SK-N-SH (cell line): ENCODE results near the gene TPM4. TPM values are rescaled to one million over a fixed set of nuclear protein-coding genes. Genes with fewer than 3 reads are reported as not detected.

Experiments used
- CTCF ChIA-PET: fragments of 300-600, 350-600 bp; formaldehyde crosslinking; extraction: SDS; loops from one replicate; lab custom pipeline; 2021; lab: Yijun Ruan, JAX
- POLR2A ChIA-PET: fragments of 350-600 bp; sonication (Branson Sonifier 250); formaldehyde crosslinking; extraction: SDS; loops from one replicate; lab custom pipeline; 2020; ENCODE audit warnings: antibody characterized with exemption, inconsistent platforms; lab: Yijun Ruan, JAX
- DNase-seq: peaks from one replicate; pipeline ENCODE4 v3.0.0; 2012
- H2AFZ ChIP-seq: fragments of 200-600 bp; sonication (generic); 2 replicates; pipeline ENCODE4 v1.8.1; 2016; ENCODE audit warnings: antibody characterized with exemption, mild to moderate bottlenecking, low read depth
- H3F3A ChIP-seq: fragments of 200-600 bp; sonication (generic); replicated peaks from 2 replicates; pipeline ENCODE3; 2016; ENCODE audit warnings: antibody characterized with exemption, mild to moderate bottlenecking; ENCODE audit not compliant: insufficient read depth
- H3K27ac ChIP-seq, 2 experiments: fragments of 200-500 bp in 1 of 2; fragments of 200-600 bp in 1 of 2; sonication (Bioruptor generic) in 1 of 2; sonication (generic), shearing (Covaris generic) in 1 of 2; 2 replicates each; pipeline versions ENCODE4 v1.5.1 to v1.6.1; 2014 to 2016; ENCODE audit warnings: low read depth in 2 of 2, inconsistent platforms in 1 of 2, low read length in 1 of 2, mild to moderate bottlenecking in 1 of 2, mixed read lengths in 1 of 2
- H3K27me3 ChIP-seq: fragments of 200-600 bp; sonication (generic), shearing (Covaris generic); 2 replicates; pipeline ENCODE4 v1.6.1; 2016; ENCODE audit warnings: mixed run types; ENCODE audit not compliant: insufficient read depth
- H3K36me3 ChIP-seq, 2 experiments: fragments of 200-500 bp in 1 of 2; fragments of 200-600 bp in 1 of 2; sonication (Bioruptor generic) in 1 of 2; sonication (generic) in 1 of 2; replicated peaks in 1 of 2; 2 replicates each; pipeline versions ENCODE3 to v1.5.1; 2014 to 2016; ENCODE audit warnings: low read length in 1 of 2, mild to moderate bottlenecking in 1 of 2; ENCODE audit not compliant: insufficient read depth in 2 of 2, control insufficient read depth in 1 of 2
- H3K4me1 ChIP-seq, 2 experiments: fragments of 200-500 bp in 1 of 2; fragments of 200-600 bp in 1 of 2; sonication (Bioruptor generic) in 1 of 2; sonication (generic), shearing (Covaris generic) in 1 of 2; 2 replicates each; pipeline versions ENCODE4 v1.5.1 to v1.6.1; 2014 to 2016; ENCODE audit warnings: low read depth in 1 of 2, low read length in 1 of 2, mixed run types in 1 of 2; ENCODE audit not compliant: insufficient read depth in 2 of 2, control insufficient read depth in 1 of 2
- H3K4me2 ChIP-seq: fragments of 200-600 bp; sonication (generic), shearing (Covaris generic); 2 replicates; pipeline ENCODE4 v1.6.1; 2017; ENCODE audit warnings: mixed run types
- H3K4me3 ChIP-seq, 2 experiments: fragments of 200-500 bp in 1 of 2; fragments of 200-600 bp in 1 of 2; sonication (Bioruptor generic) in 1 of 2; sonication (generic), shearing (Covaris generic) in 1 of 2; 2 replicates each; pipeline versions ENCODE4 v1.5.1 to v1.8.1; 2014 to 2016; ENCODE audit warnings: low read depth in 2 of 2, inconsistent platforms in 1 of 2, low read length in 1 of 2, mild to moderate bottlenecking in 1 of 2, mixed read lengths in 1 of 2, moderate library complexity in 1 of 2
- H3K79me2 ChIP-seq: fragments of 200-600 bp; sonication (generic); 2 replicates; pipeline ENCODE4 v1.8.1; 2017; ENCODE audit warnings: mild to moderate bottlenecking; ENCODE audit not compliant: insufficient read depth
- H3K9ac ChIP-seq: fragments of 200-600 bp; sonication (generic); 2 replicates; pipeline ENCODE4 v1.6.1; 2017; ENCODE audit warnings: mixed run types
- H3K9me2 ChIP-seq: fragments of 200-600 bp; sonication (generic); 2 replicates; pipeline ENCODE4 v1.6.1; 2017; ENCODE audit warnings: mixed run types
- H3K9me3 ChIP-seq: fragments of 200-600 bp; sonication (generic); 2 replicates; pipeline ENCODE4 v1.6.1; 2017; ENCODE audit warnings: mixed run types, mild to moderate bottlenecking, moderate library complexity
- H4K20me1 ChIP-seq: fragments of 200-600 bp; sonication (generic); 2 replicates; pipeline ENCODE4 v1.6.1; 2017; ENCODE audit warnings: mild to moderate bottlenecking, mixed run types; ENCODE audit not compliant: insufficient read depth
- CHD2 ChIP-seq: fragments of 150-350 bp; IDR thresholded peaks from 2 replicates; pipeline ENCODE4 v1.6.1; 2018; ENCODE audit warnings: low read length; ENCODE audit not compliant: partially characterized antibody
- ELF1 ChIP-seq: IDR thresholded peaks from 2 replicates; pipeline ENCODE4 v1.4.0; 2012
- EP300 ChIP-seq, 2 experiments: IDR thresholded peaks; 2 replicates each; pipeline versions ENCODE4 v1.4.0 to v1.6.1; 2012; ENCODE audit warnings: borderline replicate concordance in 1 of 2, low read depth in 1 of 2, low read length in 1 of 2
- EZH2phosphoT487 ChIP-seq: fragments of 200-600 bp; sonication (generic); IDR thresholded peaks from 2 replicates; pipeline ENCODE4 v1.6.1; 2017; ENCODE audit warnings: low read depth, mixed run types, mild to moderate bottlenecking, antibody characterized with exemption, moderate library complexity, borderline replicate concordance
- FOSL2 ChIP-seq: IDR thresholded peaks from 2 replicates; pipeline ENCODE4 v1.4.0; 2012; ENCODE audit warnings: low read depth, mild to moderate bottlenecking, moderate library complexity, borderline replicate concordance
- FOXM1 ChIP-seq: IDR thresholded peaks from 2 replicates; pipeline ENCODE4 v1.4.0; 2012; ENCODE audit warnings: low read depth, mild to moderate bottlenecking
- GABPA ChIP-seq: IDR thresholded peaks from 2 replicates; pipeline ENCODE4 v1.4.0; 2012; ENCODE audit warnings: low read depth, mild to moderate bottlenecking
- GATA2 ChIP-seq: sonication (generic); formaldehyde crosslinking; IDR thresholded peaks from 2 replicates; pipeline ENCODE4 v1.5.0; 2020; ENCODE audit warnings: mild to moderate bottlenecking, missing genetic modification reagents
- MEF2A ChIP-seq: IDR thresholded peaks from 2 replicates; pipeline ENCODE4 v1.4.0; 2012; ENCODE audit warnings: low read depth, borderline replicate concordance
- MXI1 ChIP-seq: IDR thresholded peaks from 2 replicates; pipeline ENCODE4 v1.6.1; 2012; ENCODE audit warnings: mild to moderate bottlenecking, low read depth, low read length, improper control_type of control experiment
- NFIC ChIP-seq: IDR thresholded peaks from 2 replicates; pipeline ENCODE4 v1.4.0; 2012; ENCODE audit warnings: borderline replicate concordance
- NRF1 ChIP-seq: IDR thresholded peaks from 2 replicates; pipeline ENCODE4 v1.6.1; 2012; ENCODE audit warnings: low read depth, mild to moderate bottlenecking, low read length
- RAD21 ChIP-seq: IDR thresholded peaks from 2 replicates; pipeline ENCODE4 v1.6.1; 2012; ENCODE audit warnings: mild to moderate bottlenecking, low read length
- SMC3 ChIP-seq: IDR thresholded peaks from 2 replicates; pipeline ENCODE4 v1.6.1; 2012; ENCODE audit warnings: low read depth, low read length, improper control_type of control experiment
- TCF12 ChIP-seq: IDR thresholded peaks from 2 replicates; pipeline ENCODE4 v1.4.0; 2012
- YY1 ChIP-seq: IDR thresholded peaks from 2 replicates; pipeline ENCODE4 v1.4.0; 2012; ENCODE audit warnings: low read depth, mild to moderate bottlenecking
- WGBS: methylation state at CpG from one replicate; pipeline ENCODE4 v1.1.6; 2017; ENCODE audit warnings: low lambda C conversion rate; 5-methylcytosine and 5-hydroxymethylcytosine counted together
- polyA plus RNA-seq, 3 experiments: library from polyadenylated mRNA; depleted of rRNA; stranded (reverse); fragments of >200 nt; gene quantifications; 2 replicates each; pipeline ENCODE4 v1.2.3, GENCODE V29; 2012
- TF ChIP-seq, protein P1 (sequence below): IDR thresholded peaks from 2 replicates; pipeline ENCODE4 v1.6.1; 2012; ENCODE audit warnings: mild to moderate bottlenecking, low read depth, low read length, moderate library complexity
- TF ChIP-seq, protein P2 (sequence below): IDR thresholded peaks from 2 replicates; pipeline ENCODE4 v1.4.0; 2012; ENCODE audit warnings: low read depth, borderline replicate concordance
- TF ChIP-seq, protein P3 (sequence below): fragments of 200-600 bp; sonication (generic); IDR thresholded peaks from 2 replicates; pipeline ENCODE4 v1.6.1; 2017; ENCODE audit warnings: antibody characterized with exemption, mild to moderate bottlenecking, moderate library complexity

TPM4 gene
- polyA plus RNA-seq, 1 of the 3 experiments (the other 2 are of a cell fraction): 440 TPM

DNA sequence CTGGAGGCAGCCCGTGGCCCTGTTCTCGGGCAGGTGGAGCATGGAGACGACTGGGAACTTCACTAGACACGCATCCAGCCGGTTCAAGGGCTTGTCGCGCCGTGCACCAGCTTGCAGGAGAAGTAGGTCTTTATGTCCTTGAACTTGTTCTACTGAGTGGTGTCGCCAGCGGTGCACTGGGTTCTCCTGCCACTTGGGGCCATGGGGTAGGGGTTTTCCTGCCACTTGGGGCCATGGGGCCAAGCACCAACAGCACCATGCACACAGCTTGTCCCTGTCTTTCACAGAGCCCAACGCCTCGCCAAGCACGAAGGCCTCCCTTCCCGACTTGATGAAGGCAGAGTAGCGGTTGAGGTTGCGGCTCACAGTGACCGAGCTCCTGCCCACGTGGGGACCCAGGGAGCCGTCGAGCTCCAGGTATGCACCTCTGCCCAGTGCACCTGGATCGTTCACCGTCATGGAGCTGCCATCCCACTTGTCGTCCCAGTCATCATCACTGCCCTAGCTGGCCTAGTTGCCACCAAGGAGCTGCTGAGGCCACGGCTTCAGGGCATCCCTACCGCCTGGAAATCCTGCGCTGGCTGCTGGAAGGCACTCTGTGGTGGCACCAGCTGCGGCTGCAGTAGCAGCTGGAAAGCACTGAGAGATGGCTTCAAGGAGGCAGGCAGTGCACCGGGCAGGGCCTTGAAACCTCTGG, 40.5 kb upstream of the TPM4 start (continued):
- TF ChIP-seq, protein P1, sequence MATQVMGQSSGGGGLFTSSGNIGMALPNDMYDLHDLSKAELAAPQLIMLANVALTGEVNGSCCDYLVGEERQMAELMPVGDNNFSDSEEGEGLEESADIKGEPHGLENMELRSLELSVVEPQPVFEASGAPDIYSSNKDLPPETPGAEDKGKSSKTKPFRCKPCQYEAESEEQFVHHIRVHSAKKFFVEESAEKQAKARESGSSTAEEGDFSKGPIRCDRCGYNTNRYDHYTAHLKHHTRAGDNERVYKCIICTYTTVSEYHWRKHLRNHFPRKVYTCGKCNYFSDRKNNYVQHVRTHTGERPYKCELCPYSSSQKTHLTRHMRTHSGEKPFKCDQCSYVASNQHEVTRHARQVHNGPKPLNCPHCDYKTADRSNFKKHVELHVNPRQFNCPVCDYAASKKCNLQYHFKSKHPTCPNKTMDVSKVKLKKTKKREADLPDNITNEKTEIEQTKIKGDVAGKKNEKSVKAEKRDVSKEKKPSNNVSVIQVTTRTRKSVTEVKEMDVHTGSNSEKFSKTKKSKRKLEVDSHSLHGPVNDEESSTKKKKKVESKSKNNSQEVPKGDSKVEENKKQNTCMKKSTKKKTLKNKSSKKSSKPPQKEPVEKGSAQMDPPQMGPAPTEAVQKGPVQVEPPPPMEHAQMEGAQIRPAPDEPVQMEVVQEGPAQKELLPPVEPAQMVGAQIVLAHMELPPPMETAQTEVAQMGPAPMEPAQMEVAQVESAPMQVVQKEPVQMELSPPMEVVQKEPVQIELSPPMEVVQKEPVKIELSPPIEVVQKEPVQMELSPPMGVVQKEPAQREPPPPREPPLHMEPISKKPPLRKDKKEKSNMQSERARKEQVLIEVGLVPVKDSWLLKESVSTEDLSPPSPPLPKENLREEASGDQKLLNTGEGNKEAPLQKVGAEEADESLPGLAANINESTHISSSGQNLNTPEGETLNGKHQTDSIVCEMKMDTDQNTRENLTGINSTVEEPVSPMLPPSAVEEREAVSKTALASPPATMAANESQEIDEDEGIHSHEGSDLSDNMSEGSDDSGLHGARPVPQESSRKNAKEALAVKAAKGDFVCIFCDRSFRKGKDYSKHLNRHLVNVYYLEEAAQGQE: no peak
- TF ChIP-seq FOXM1 (no peak), EP300 (IDR thresholded peaks at IDR 0.05; ENCODE audit: borderline replicate concordance in 1 of 2, low read depth in 1 of 2, low read length in 1 of 2) (no peak), ELF1 (no peak), YY1 (no peak), CHD2 (no peak)
- TF ChIP-seq, protein P2, sequence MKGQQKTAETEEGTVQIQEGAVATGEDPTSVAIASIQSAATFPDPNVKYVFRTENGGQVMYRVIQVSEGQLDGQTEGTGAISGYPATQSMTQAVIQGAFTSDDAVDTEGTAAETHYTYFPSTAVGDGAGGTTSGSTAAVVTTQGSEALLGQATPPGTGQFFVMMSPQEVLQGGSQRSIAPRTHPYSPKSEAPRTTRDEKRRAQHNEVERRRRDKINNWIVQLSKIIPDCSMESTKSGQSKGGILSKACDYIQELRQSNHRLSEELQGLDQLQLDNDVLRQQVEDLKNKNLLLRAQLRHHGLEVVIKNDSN: no peak

DNA sequence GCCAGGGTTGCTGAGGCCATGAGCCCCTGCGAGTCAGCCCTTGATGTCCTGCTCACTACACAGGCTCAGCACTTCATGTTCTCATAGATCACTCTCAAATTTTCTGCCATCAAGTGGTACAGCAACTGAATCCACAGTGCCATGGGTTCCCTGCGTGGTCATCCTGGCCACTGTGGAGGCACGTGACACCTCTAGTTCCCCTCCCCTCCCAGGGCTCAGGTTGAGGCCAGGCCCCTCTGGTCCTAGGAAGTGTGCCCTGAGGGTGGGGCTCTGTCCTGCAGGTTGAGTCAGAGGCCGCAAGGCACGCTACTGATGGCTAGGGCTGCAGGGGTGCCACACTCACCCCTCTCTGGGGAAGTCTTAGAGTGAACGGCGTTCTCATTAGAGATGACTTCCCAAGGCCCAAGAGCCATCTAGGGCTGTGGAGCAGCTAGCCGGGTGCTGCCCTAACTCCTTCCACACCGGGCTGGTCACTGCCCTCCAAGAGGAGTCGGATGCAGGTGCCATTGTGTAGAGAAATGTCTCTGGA, 39.8 kb upstream of the TPM4 start:
- no peaks in the 10 kb centered on the region for H3K9me2 ChIP-seq
- no peaks in the 10 kb centered on the region for H3K36me3 ChIP-seq
- DNase-seq: peak; percentile 6
- no peak overlapping the region for H2AFZ ChIP-seq
- CTCF ChIA-PET: interaction anchor here (1.7 kb wide), 1 partner anchor 10 kb away, joined by 5 read pairs; no protein-coding TSS in a partner anchor
- POLR2A ChIA-PET: no interaction called here
- TF ChIP-seq EZH2phosphoT487 (no peak), EP300 (IDR thresholded peaks at IDR 0.05; ENCODE audit: borderline replicate concordance in 1 of 2, low read depth in 1 of 2, low read length in 1 of 2) (no peak), NFIC (no peak), GATA2 (CRISPR knock-in tag) (no peak), MEF2A (no peak), SMC3 (no peak), GABPA (no peak), CHD2 (no peak), MXI1 (no peak), TCF12 (no peak), RAD21 (no peak), FOSL2 (no peak), NRF1 (no peak), FOXM1 (no peak), ELF1 (no peak)
- TF ChIP-seq, protein P2: no peak
- TF ChIP-seq, protein P1: no peak
- TF ChIP-seq, protein P3, sequence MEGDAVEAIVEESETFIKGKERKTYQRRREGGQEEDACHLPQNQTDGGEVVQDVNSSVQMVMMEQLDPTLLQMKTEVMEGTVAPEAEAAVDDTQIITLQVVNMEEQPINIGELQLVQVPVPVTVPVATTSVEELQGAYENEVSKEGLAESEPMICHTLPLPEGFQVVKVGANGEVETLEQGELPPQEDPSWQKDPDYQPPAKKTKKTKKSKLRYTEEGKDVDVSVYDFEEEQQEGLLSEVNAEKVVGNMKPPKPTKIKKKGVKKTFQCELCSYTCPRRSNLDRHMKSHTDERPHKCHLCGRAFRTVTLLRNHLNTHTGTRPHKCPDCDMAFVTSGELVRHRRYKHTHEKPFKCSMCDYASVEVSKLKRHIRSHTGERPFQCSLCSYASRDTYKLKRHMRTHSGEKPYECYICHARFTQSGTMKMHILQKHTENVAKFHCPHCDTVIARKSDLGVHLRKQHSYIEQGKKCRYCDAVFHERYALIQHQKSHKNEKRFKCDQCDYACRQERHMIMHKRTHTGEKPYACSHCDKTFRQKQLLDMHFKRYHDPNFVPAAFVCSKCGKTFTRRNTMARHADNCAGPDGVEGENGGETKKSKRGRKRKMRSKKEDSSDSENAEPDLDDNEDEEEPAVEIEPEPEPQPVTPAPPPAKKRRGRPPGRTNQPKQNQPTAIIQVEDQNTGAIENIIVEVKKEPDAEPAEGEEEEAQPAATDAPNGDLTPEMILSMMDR: no peak
- TF ChIP-seq, all 33 proteins: peak for 0
- H3K4me2 ChIP-seq: no peak overlapping the region
- no peak overlapping the region for H3K9ac ChIP-seq
- H3K4me3 ChIP-seq: no peak overlapping the region
- no peaks in the 10 kb centered on the region; the same call in 1 of the 2 replicates for H3K27me3 ChIP-seq
- H3K27ac ChIP-seq: no peak overlapping the region
- H3K4me1 ChIP-seq: no peaks in the 10 kb centered on the region; a peak in 1 of 4 replicates
- no peaks in the 10 kb centered on the region for H3F3A ChIP-seq
- no peaks in the 10 kb centered on the region for H3K9me3 ChIP-seq
- H3K79me2 ChIP-seq: no peaks in the 10 kb centered on the region
- H4K20me1 ChIP-seq: no peaks in the 10 kb centered on the region
- WGBS: 20% methylated on average over 3 of the region's 10 CpGs
